GM23338 (cell line): ENCODE measurements around the gene PCSK7. TPM values are rescaled to one million over a fixed set of nuclear protein-coding genes. Genes with fewer than 3 reads are reported as not detected.

ENCODE experiments used
- ATAC-seq: fragments of 200-7000 bp; cut with Tn5 transposase; 3 replicates; pipeline ENCODE4 v1.9.1; 2020
- DNase-seq: peaks from one replicate; pipeline ENCODE4 v3.0.0-alpha.2; 2015; ENCODE audit warnings: low spot score
- H2AFZ ChIP-seq: fragments of 200-600 bp; sonication (generic); 2 replicates; pipeline ENCODE4 v1.8.0; 2016; ENCODE audit warnings: antibody characterized with exemption, mild to moderate bottlenecking, moderate library complexity
- H3F3A ChIP-seq: fragments of 200-600 bp; sonication (generic); replicated peaks from 2 replicates; pipeline ENCODE4 v1.8.0; 2017; ENCODE audit warnings: antibody characterized with exemption, mixed run types, low read depth
- H3K27ac ChIP-seq: fragments of 200-600 bp; sonication (generic); 2 replicates; pipeline ENCODE4 v1.6.1; 2016; ENCODE audit warnings: low read depth
- H3K27me3 ChIP-seq: fragments of 200-600 bp; sonication (generic); 2 replicates; pipeline ENCODE4 v1.8.0; 2016; ENCODE audit warnings: mild to moderate bottlenecking, mixed run types, moderate library complexity; ENCODE audit not compliant: insufficient read depth
- H3K36me3 ChIP-seq: fragments of 200-600 bp; sonication (generic); 2 replicates; pipeline ENCODE4 v1.8.0; 2016; ENCODE audit warnings: mild to moderate bottlenecking; ENCODE audit not compliant: insufficient read depth
- H3K4me1 ChIP-seq: fragments of 200-600 bp; sonication (generic); 2 replicates; pipeline ENCODE4 v1.8.0; 2016; ENCODE audit warnings: mild to moderate bottlenecking, moderate library complexity; ENCODE audit not compliant: insufficient read depth
- H3K4me2 ChIP-seq: fragments of 200-600 bp; sonication (generic); 2 replicates; pipeline ENCODE4 v1.7.1; 2017; ENCODE audit warnings: mixed run types
- H3K4me3 ChIP-seq: fragments of 200-600 bp; sonication (generic); 2 replicates; pipeline ENCODE4 v1.6.1; 2016; ENCODE audit warnings: mixed run types
- H3K79me2 ChIP-seq: fragments of 200-600 bp; sonication (generic); replicated peaks from 2 replicates; pipeline ENCODE4 v1.8.0; 2017; ENCODE audit warnings: mild to moderate bottlenecking; ENCODE audit not compliant: insufficient read depth
- H3K9me2 ChIP-seq: fragments of 200-600 bp; sonication (generic); 2 replicates; pipeline ENCODE4 v1.8.0; 2017; ENCODE audit not compliant: insufficient read depth
- H4K20me1 ChIP-seq: fragments of 200-600 bp; sonication (generic); replicated peaks from 2 replicates; pipeline ENCODE4 v1.8.0; 2017; ENCODE audit warnings: mild to moderate bottlenecking; ENCODE audit not compliant: insufficient read depth
- H3K27ac Mint-ChIP-seq: 2 replicates; pipeline ENCODE4 v1.8.0; 2020; ENCODE audit warnings: inconsistent platforms, mild to moderate bottlenecking, moderate library complexity, mixed read lengths
- H3K27me3 Mint-ChIP-seq: 3 replicates; pipeline ENCODE4 v1.8.0; 2022; ENCODE audit warnings: low read depth, mild to moderate bottlenecking, moderate library complexity, mixed read lengths, inconsistent platforms; ENCODE audit not compliant: insufficient read depth, poor library complexity
- H3K36me3 Mint-ChIP-seq: 3 replicates; pipeline ENCODE4 v1.8.0; 2021; ENCODE audit warnings: low read depth, mild to moderate bottlenecking, inconsistent platforms, moderate library complexity, mixed read lengths
- H3K4me1 Mint-ChIP-seq: 3 replicates; pipeline ENCODE4 v1.8.0; 2020; ENCODE audit warnings: mild to moderate bottlenecking, inconsistent platforms, mixed read lengths
- H3K4me3 Mint-ChIP-seq: 3 replicates; pipeline ENCODE4 v1.8.0; 2021; ENCODE audit warnings: moderate library complexity, mild to moderate bottlenecking, inconsistent platforms, mixed read lengths
- H3K9me3 Mint-ChIP-seq: 3 replicates; pipeline ENCODE4 v1.8.0; 2020; ENCODE audit warnings: moderate library complexity, mild to moderate bottlenecking, inconsistent platforms, mixed read lengths
- CTCF ChIP-seq, 2 experiments: fragments of 200-600 bp in 1 of 2; sonication (generic) in 1 of 2; conservative IDR thresholded peaks; 2 replicates each; pipeline versions ENCODE4 v1.5.1 to v1.6.1; 2016 to 2017; ENCODE audit warnings: antibody characterized with exemption in 2 of 2, low read depth in 2 of 2, mild to moderate bottlenecking in 2 of 2, moderate library complexity in 1 of 2
- ETS1 ChIP-seq: IDR thresholded peaks from 2 replicates; pipeline ENCODE4 v1.6.1; 2016; ENCODE audit warnings: antibody characterized with exemption
- EZH2phosphoT487 ChIP-seq: fragments of 200-600 bp; sonication (generic); IDR thresholded peaks from one replicate; pipeline ENCODE4 v1.8.1; 2018; ENCODE audit warnings: antibody characterized with exemption; ENCODE audit not compliant: unreplicated experiment
- JUNB ChIP-seq: IDR thresholded peaks from one replicate; pipeline ENCODE4 v1.6.1; 2016; ENCODE audit warnings: antibody characterized with exemption; ENCODE audit not compliant: unreplicated experiment
- NANOG ChIP-seq: IDR thresholded peaks from 2 replicates; pipeline ENCODE4 v1.6.1; 2016; ENCODE audit warnings: antibody characterized with exemption, borderline replicate concordance
- STAT1 ChIP-seq: IDR thresholded peaks from one replicate; pipeline ENCODE4 v1.6.1; 2016; ENCODE audit warnings: antibody characterized with exemption; ENCODE audit not compliant: unreplicated experiment
- ZNF462 ChIP-seq: fragments of 250-450 bp; sonication (Bioruptor Pico); IDR thresholded peaks from 2 replicates; pipeline ENCODE4 v1.5.0; 2020; ENCODE audit warnings: mild to moderate bottlenecking, moderate library complexity
- polyA plus RNA-seq: library from polyadenylated mRNA; unstranded; fragments of >200 nt; fragmentation: Nextera tagmentation; extraction: Ambion mirVana; gene quantifications from 2 replicates; pipeline ENCODE4 v1.2.1, GENCODE V29; 2016
- total RNA-seq: library from RNA; depleted of rRNA; stranded (reverse); fragments of >200 nt; shearing (Covaris generic); gene quantifications from 2 replicates; pipeline ENCODE4 v1.2.3, GENCODE V29; 2014

The PCSK7 gene
- total and polyA plus RNA-seq, 2 experiments from 2014 or later: 12.4 to 46.4 TPM

DNA sequence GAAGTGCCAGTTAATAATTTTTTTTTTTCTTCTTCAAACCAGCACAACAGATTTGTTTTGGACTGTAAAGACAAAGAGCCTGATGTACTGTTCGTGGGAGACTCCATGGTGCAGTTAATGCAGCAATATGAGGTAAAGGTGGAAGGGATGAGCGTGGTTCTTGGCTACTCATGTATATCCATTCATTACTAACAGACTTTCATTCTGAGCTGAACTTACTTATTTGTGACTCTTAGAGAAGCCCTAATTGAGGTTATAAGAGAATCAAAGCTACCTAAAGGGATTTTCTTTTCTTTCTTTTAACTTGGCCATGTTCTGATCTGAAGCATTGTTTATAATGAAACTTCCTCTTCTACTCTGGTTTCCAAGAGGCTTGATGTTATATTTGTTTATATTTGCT, 72.0 kb downstream of the PCSK7 start:
- Mint-ChIP-seq H3K4me1 (no peaks in the 10 kb centered on the region), H3K9me3 (no peaks in the 10 kb centered on the region; the same call in 2 of the 3 replicates), H3K27me3 (no peaks in the 10 kb centered on the region), H3K4me3 (no peak overlapping the region), H3K27ac (no peak overlapping the region), H3K36me3 (peaks cover 75% of the 10 kb centered on the region)
- Histone ChIP-seq H3K4me2 (no peak overlapping the region), H3F3A (peaks cover 5% of the 10 kb centered on the region; the same call in 1 of the 2 replicates), H3K27ac (peak overlapping the region; percentile 56; the same call in 1 of the 2 replicates), H2AFZ (no peak overlapping the region), H3K79me2 (peaks cover 74% of the 10 kb centered on the region), H3K4me3 (no peak overlapping the region), H3K4me1 (no peaks in the 10 kb centered on the region), H3K9me2 (no peaks in the 10 kb centered on the region), H3K27me3 (no peaks in the 10 kb centered on the region), H4K20me1 (peaks cover 55% of the 10 kb centered on the region), H3K36me3 (peaks cover 60% of the 10 kb centered on the region)
- TF ChIP-seq CTCF (conservative IDR thresholded peaks at IDR 0.05; ENCODE audit: low read depth in 2 of 2): no peak
- no peak for ATAC-seq
- no peak for DNase-seq

GRCh38 chr11:117157507-117157906, 74.4 kb downstream of the PCSK7 start:
- no peak overlapping the region for H3K4me3 ChIP-seq
- no peak overlapping the region for H2AFZ ChIP-seq
- Mint-ChIP-seq H3K36me3 (peaks cover 73% of the 10 kb centered on the region; the same call in 2 of the 3 replicates), H3K27ac (no peak overlapping the region), H3K4me3 (no peak overlapping the region), H3K27me3 (no peaks in the 10 kb centered on the region), H3K4me1 (no peaks in the 10 kb centered on the region), H3K9me3 (no peaks in the 10 kb centered on the region; the same call in 2 of the 3 replicates)
- no peaks in the 10 kb centered on the region for H3K9me2 ChIP-seq
- H3F3A ChIP-seq: peaks cover 8% of the 10 kb centered on the region; the same call in 1 of the 2 replicates
- H3K36me3 ChIP-seq: peaks cover 49% of the 10 kb centered on the region
- H3K79me2 ChIP-seq: peaks cover 94% of the 10 kb centered on the region
- H3K27ac ChIP-seq: no peak overlapping the region
- H3K4me1 ChIP-seq: no peaks in the 10 kb centered on the region; the same call in 1 of the 2 replicates
- H3K27me3 ChIP-seq: no peaks in the 10 kb centered on the region
- peaks cover 65% of the 10 kb centered on the region for H4K20me1 ChIP-seq
- ATAC-seq: no peak
- DNase-seq: no peak
- no peak overlapping the region for H3K4me2 ChIP-seq
- TF ChIP-seq EZH2phosphoT487 (no peak), ETS1 (no peak), STAT1 (no peak), CTCF (conservative IDR thresholded peaks at IDR 0.05; ENCODE audit: low read depth in 2 of 2) (no peak), ZNF462 (CRISPR knock-in tag) (no peak), NANOG (no peak), JUNB (no peak)
